Daoy (cell line): Measurements from ENCODE around the gene ZNF141. TPM values are rescaled to one million over a fixed set of nuclear protein-coding genes. Genes with fewer than 3 reads are reported as not detected.
"Not testable (repeated sequence)": the region's sequence is repeated elsewhere in the genome, so short reads cannot be mapped to it uniquely, and the experiment has no call there.

ENCODE experiments used
- DNase-seq: peaks from one replicate; pipeline ENCODE4 v3.0.0-alpha.2; 2015; ENCODE audit warnings: low read depth
- total RNA-seq: library from RNA; depleted of rRNA; stranded (reverse); fragments of >200 nt; shearing (Covaris generic); gene quantifications from 2 replicates; pipeline ENCODE4 v1.2.3, GENCODE V29; 2014; rRNA removed

The ZNF141 gene
- 5.8 and 7.6 TPM in 2 replicates for total RNA-seq

- peak; percentile 95 for DNase-seq
Measured at GRCh38 chr4:337143-337931, at the start of gene ZNF141. TSS of gene ZNF141 (plus strand) at chr4:337814. CDS start at chr4:337984, 170 bp downstream.

- DNase-seq, result no peak
Measured at GRCh38 chr4:288891-289290, 48.7 kb upstream of the ZNF141 start.

DNA sequence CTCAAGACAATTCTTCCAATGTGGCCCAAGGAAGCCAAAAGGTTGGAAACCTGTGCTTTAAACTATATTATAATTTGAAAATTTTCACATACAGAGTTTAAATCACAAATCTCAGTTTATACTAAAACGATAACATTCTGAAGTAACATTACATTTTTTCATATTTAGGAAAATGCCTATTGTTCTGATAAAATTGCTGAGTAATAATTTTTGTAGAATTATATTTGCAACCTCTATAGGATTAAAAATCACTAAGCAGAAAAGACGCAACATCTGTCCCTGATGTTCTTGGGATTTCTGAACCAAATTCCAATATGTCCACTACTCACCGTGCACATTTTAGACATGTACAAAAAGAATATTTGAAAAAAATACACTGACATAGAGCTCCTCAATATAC, 42.9 kb upstream of the ZNF141 start:
- no peak for DNase-seq

- no peak for DNase-seq
Measured at GRCh38 chr4:302381-302780, 35.2 kb upstream of the ZNF141 start.

GRCh38 chr4:304516-304915, 33.1 kb upstream of the ZNF141 start:
- DNase-seq, result not testable (repeated sequence)

DNA sequence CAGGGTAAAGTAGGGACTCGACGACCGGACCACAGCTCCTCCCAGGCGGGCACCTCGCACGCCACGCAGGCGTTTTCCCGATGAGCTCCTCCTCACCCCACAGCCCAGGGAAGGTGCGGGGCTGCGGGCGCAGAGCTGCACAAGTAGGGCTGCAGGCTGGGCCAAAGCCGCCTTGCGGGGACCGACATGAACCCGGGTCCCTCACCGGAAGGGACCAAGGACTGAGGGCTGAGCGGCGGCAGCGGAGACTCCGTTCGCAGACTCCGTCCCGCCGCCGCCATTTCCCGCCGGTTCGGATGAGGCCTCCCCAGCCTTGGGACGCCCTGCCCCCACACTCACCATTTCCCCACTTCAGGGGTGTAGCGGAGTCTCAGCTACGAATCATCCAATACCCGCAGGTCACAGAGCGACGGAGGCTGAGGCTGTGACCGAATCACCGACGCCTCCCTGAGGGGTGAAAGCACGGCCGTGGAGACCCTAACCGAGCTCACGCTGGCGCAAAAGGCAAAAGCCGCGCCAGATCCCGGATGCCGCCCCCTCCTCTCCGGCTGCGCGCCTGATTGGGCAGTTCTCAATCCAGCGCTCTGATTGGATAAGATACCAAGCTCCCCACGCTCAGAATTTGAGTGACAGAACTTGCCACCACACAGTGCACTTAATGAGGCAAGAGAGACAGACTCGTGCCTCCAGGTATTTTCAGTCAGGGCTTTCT, 32.5 kb upstream of the ZNF141 start, which contains the start of gene ZNF732:
Gene ZNF732, minus strand, starts transcription at position 506 of the 712 bp plus-strand sequence. Its CDS starts 164 bp downstream, at position 342.
- peak; percentile 51 for DNase-seq

DNA sequence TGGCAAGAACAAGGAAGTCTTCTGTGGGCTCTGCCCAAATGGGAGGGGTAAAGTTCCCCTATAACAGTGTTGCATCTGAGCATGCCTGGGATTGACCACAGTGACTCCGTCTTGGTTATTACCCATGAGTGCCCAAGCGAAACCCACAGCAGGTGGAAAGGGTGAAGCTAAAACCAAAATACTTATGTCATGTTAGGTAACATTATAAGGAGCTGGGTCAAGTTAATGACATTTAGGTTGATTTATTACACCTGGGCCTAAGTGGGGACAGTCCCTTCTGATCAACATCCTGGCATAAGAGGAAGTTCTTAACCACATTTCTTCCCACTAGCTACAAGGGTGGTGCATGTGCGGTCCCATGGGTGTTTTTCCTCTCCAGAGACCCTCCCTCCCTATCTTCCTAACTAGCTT, 31.1 kb upstream of the ZNF141 start:
- DNase-seq, result no peak

DNA sequence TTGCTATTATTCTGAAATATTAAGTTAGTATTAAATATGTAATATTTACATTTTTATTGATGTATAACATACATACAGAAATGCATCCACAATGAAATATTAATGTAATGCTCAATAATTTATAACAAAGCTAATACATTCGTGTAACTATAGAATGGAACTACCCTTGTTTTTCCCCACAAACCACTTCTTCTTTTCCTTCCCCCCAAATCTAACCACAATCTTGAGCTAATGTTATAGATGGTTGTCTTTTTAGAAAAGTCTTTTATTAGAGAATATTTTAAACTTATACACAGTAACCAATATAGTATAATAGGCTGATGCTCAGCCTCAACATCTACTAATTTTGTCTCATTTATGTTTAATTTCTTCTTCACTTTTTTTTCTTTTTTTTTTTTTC, 27.8 kb upstream of the ZNF141 start:
- DNase-seq, result no peak

GRCh38 chr4:314296-314903, 23.2 kb upstream of the ZNF141 start:
- no peak for DNase-seq

GRCh38 chr4:328729-329128, 8.9 kb upstream of the ZNF141 start:
- no peak for DNase-seq

DNA sequence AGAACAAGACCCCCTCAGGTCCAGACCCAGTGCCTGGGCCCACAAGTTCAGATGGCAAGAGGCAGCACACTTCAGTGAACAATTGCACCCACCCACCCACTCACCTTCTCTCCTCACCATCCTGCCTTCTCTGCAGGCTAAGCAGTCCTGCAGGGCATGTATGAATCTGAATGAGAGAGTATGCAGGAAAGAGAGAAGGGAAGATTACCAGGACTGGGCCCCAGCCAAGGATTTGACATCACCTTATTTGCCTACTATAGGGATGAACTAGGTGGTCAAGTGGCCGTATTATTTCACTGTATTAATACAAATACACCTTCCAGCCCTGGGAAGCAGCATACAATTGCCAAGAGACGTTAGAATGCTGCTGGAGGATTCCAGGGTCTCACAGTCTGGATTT, 2.1 kb upstream of the ZNF141 start:
- DNase-seq, result no peak

GRCh38 chr4:336099-336892, 1.3 kb upstream of the ZNF141 start:
- DNase-seq, result peak; percentile 2

DNA sequence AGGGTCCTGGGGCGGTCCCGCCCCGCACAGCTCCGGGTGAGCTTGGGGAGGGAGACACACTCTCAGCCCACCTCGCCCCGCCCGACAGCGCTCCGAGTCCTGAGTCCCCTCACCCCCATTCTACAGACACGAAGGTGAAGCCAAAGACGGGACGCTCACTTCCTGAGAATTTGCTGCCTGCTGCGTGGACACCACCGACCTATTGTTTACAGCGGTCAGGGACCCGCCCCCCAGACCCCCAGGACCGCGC, 796 bp upstream of the ZNF141 start:
- DNase-seq, result no peak

DNA sequence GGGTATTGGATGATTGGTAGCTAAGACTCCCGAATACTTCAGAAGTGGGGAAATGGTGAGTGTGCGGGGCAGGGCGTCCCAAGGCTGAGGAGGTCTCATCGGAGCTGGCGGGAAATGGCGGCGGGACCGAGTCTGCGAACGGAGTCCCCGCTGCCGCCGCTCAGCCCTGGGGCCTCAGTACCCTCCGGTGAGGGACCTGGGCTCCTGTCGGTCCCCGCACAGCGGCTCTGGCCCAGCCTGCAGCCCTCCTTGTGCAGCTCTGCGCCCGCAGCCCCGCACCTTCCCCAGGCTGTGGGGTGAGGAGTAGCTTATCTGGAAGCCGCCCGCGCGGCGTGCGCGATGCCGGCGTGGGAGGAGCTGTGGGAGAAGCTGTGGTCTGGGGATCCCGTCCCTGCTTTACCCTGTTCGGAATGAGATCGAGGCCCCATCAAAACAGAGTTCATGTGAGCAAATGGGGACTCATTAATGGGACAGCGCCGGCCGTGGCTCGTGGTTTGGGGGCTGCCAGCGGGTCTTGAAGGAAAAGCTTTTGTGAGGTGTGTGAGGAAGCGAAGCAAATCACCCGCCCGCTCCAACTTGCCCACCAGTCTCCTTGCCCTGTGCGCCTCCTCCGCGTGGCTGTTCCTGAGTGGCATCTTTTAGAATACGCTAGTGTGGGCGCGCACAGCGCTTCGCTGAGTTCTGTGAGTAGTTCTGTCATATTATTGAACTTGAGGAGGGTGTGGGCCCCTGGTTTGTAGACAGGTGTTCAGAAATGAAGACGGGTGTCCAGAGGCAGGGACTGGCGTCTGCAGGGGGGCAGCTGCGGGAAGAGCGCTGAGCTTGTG, 531 bp downstream of the ZNF141 start:
- no peak for DNase-seq

DNA sequence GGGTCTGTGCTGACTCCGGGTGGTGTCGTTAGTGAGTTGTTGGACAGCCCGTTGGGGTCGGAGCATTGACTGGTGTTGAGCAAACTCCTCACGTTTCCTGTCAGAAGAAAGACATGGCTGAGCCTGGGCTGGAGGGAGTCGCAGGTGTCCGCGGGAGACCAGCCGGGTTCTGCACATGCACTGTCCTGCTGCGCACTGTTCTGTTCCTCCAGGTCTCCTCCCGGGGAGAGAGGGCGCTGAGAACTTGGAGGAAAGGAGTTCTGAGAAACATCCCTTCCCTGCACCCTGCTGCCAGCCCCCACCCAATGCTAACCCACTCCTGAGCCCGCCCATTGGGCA, 1.1 kb downstream of the ZNF141 start:
- DNase-seq, result no peak

- no peak for DNase-seq
Measured at GRCh38 chr4:340011-340410, 2.4 kb downstream of the ZNF141 start.

- no peak for DNase-seq
Measured at GRCh38 chr4:373062-373839, 35.6 kb downstream of the ZNF141 start.

- no peak for DNase-seq
Measured at GRCh38 chr4:374298-375160, 36.9 kb downstream of the ZNF141 start.

GRCh38 chr4:384311-385010, 46.8 kb downstream of the ZNF141 start:
- DNase-seq, result no peak
